BLaER1 (cell line): ENCODE data around the gene KIF16B.
"Not testable (repeated sequence)": the region's sequence is repeated elsewhere in the genome, so short reads cannot be mapped to it uniquely, and the experiment has no call there.

ENCODE experiments used
- H3K27ac ChIP-seq: shearing (Covaris generic); formaldehyde crosslinking; 2 replicates; pipeline ENCODE4 v1.8.1; 2022
- H3K27me3 ChIP-seq: shearing (Covaris generic); formaldehyde crosslinking; 2 replicates; pipeline ENCODE4 v1.8.1; 2022
- H3K36me3 ChIP-seq: shearing (Covaris generic); formaldehyde crosslinking; 2 replicates; pipeline ENCODE4 v1.8.1; 2022
- H3K4me1 ChIP-seq: shearing (Covaris generic); formaldehyde crosslinking; 2 replicates; pipeline ENCODE4 v1.8.1; 2022
- H3K4me2 ChIP-seq: shearing (Covaris generic); formaldehyde crosslinking; 2 replicates; pipeline ENCODE4 v1.8.1; 2022
- H3K4me3 ChIP-seq: shearing (Covaris generic); formaldehyde crosslinking; 2 replicates; pipeline ENCODE4 v1.8.1; 2022
- H3K9ac ChIP-seq: shearing (Covaris generic); formaldehyde crosslinking; 2 replicates; pipeline ENCODE4 v1.8.1; 2022
- H3K9me3 ChIP-seq: shearing (Covaris generic); formaldehyde crosslinking; 2 replicates; pipeline ENCODE4 v1.8.1; 2022
- H4K20me1 ChIP-seq: shearing (Covaris generic); formaldehyde crosslinking; 2 replicates; pipeline ENCODE4 v1.8.1; 2022
- Cebpa-rat ChIP-seq: shearing (Covaris generic); IDR thresholded peaks from 2 replicates; pipeline ENCODE4 v1.8.1; 2022

The KIF16B gene

GRCh38 chr20:16270314-16270931, 302.8 kb downstream of the KIF16B start:
- no peak for TF ChIP-seq Cebpa-rat
- no peaks in the 10 kb centered on the region for H4K20me1 ChIP-seq
- no peak overlapping the region for H3K9ac ChIP-seq
- peaks cover 47% of the 10 kb centered on the region for H3K9me3 ChIP-seq
- H3K4me1 ChIP-seq, result no peaks in the 10 kb centered on the region
- peaks cover 73% of the 10 kb centered on the region for H3K36me3 ChIP-seq
- no peak overlapping the region for H3K27ac ChIP-seq
- no peak overlapping the region for H3K4me3 ChIP-seq
- H3K27me3 ChIP-seq, result no peaks in the 10 kb centered on the region
- H3K4me2 ChIP-seq, result no peak overlapping the region

DNA sequence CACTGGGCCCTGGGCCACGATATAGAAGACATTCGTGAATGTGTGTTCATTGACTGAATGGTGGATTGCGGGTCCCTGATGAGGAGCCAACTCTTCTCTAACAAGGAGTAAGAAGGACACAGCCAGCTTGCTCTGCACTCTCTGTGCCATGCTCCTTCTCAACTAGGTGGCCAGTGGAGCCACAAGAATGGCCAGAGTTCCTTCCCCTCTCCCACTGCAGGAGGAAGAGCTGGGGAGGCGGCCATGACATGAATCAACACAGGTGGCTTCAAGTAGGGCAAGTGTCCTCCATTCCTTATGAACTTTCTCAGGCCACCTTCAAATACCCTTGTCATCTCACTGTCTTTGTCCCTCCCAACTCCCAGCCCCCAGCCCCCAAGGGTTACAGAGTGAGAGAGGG, 305.7 kb downstream of the KIF16B start:
- Histone ChIP-seq H3K9ac (no peak overlapping the region), H3K27ac (no peak overlapping the region), H4K20me1 (no peaks in the 10 kb centered on the region), H3K9me3 (peaks cover 48% of the 10 kb centered on the region), H3K4me1 (peaks cover 8% of the 10 kb centered on the region), H3K27me3 (no peaks in the 10 kb centered on the region), H3K36me3 (peaks cover 60% of the 10 kb centered on the region), H3K4me3 (no peak overlapping the region), H3K4me2 (no peak overlapping the region)
- TF ChIP-seq Cebpa-rat, result no peak

GRCh38 chr20:16265334-16265733, 307.9 kb downstream of the KIF16B start:
- Histone ChIP-seq H3K4me1 (peaks cover 8% of the 10 kb centered on the region), H4K20me1 (no peaks in the 10 kb centered on the region), H3K27ac (no peak overlapping the region), H3K4me2 (no peak overlapping the region), H3K4me3 (no peak overlapping the region), H3K9me3 (peaks cover 46% of the 10 kb centered on the region), H3K36me3 (peaks cover 43% of the 10 kb centered on the region), H3K27me3 (no peaks in the 10 kb centered on the region), H3K9ac (no peak overlapping the region)
- TF ChIP-seq Cebpa-rat, result no peak

- no peak overlapping the region for H3K4me3 ChIP-seq
- H3K27ac ChIP-seq, result peak overlapping the region; percentile 26; the same call in 1 of the 2 replicates
- peak overlapping the region; percentile 7; the same call in 1 of the 2 replicates for H3K4me2 ChIP-seq
- no peak overlapping the region for H3K9ac ChIP-seq
- H3K9me3 ChIP-seq, result peaks cover 38% of the 10 kb centered on the region
- H3K27me3 ChIP-seq, result no peaks in the 10 kb centered on the region
- H4K20me1 ChIP-seq, result no peaks in the 10 kb centered on the region
- H3K36me3 ChIP-seq, result peaks cover 37% of the 10 kb centered on the region
- H3K4me1 ChIP-seq, result peaks cover 8% of the 10 kb centered on the region
- TF ChIP-seq Cebpa-rat, result no peak
These were observed 309.7 kb downstream of the KIF16B start for GRCh38 chr20:16263582-16263981.

- Histone ChIP-seq H3K9ac (no peak overlapping the region), H3K4me1 (peaks cover 8% of the 10 kb centered on the region), H3K4me2 (no peak overlapping the region), H3K36me3 (peaks cover 27% of the 10 kb centered on the region), H4K20me1 (no peaks in the 10 kb centered on the region), H3K27ac (no peak overlapping the region), H3K9me3 (peaks cover 28% of the 10 kb centered on the region), H3K27me3 (no peaks in the 10 kb centered on the region), H3K4me3 (no peak overlapping the region)
- no peak for TF ChIP-seq Cebpa-rat
These were observed 310.7 kb downstream of the KIF16B start for GRCh38 chr20:16262594-16262993.

GRCh38 chr20:16261733-16262273, 311.4 kb downstream of the KIF16B start:
- no peaks in the 10 kb centered on the region for H3K27me3 ChIP-seq
- H3K36me3 ChIP-seq, result peaks cover 19% of the 10 kb centered on the region
- no peak overlapping the region for H3K4me2 ChIP-seq
- H3K4me3 ChIP-seq, result no peak overlapping the region
- peaks cover 8% of the 10 kb centered on the region for H3K4me1 ChIP-seq
- H4K20me1 ChIP-seq, result no peaks in the 10 kb centered on the region
- no peak overlapping the region for H3K9ac ChIP-seq
- TF ChIP-seq Cebpa-rat, result no peak
- peaks cover 20% of the 10 kb centered on the region for H3K9me3 ChIP-seq
- no peak overlapping the region for H3K27ac ChIP-seq

- Histone ChIP-seq H3K27me3 (no peaks in the 10 kb centered on the region), H3K4me2 (no peak overlapping the region), H3K4me1 (peaks cover 8% of the 10 kb centered on the region), H3K9ac (no peak overlapping the region), H3K27ac (no peak overlapping the region), H4K20me1 (no peaks in the 10 kb centered on the region), H3K9me3 (peaks cover 11% of the 10 kb centered on the region), H3K4me3 (no peak overlapping the region), H3K36me3 (peaks cover 11% of the 10 kb centered on the region)
- TF ChIP-seq Cebpa-rat, result no peak
These were observed 312.3 kb downstream of the KIF16B start for GRCh38 chr20:16260911-16261310.

GRCh38 chr20:16260133-16260532, 313.1 kb downstream of the KIF16B start:
- H3K36me3 ChIP-seq, H4K20me1 ChIP-seq, H3K27ac ChIP-seq, H3K4me3 ChIP-seq, H3K9me3 ChIP-seq, H3K27me3 ChIP-seq, H3K9ac ChIP-seq, H3K4me2 ChIP-seq, H3K4me1 ChIP-seq: not testable (repeated sequence)

DNA sequence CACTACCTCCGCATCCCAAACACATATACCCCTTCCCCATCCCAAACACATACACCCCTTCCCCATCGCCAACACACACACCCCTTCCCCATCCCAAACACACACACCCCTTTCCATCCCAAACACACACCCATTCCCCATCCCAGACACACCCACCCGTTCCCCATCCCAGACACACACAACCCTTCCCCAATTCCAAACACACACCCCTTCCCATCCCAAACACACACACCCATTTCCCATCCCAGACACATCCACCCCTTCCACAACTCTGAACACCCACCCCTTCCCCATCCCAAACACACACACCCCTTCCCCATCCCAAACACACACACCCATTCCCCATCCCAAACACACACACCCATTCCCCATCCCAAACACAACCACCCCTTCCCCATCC, 314.5 kb downstream of the KIF16B start:
- Histone ChIP-seq H3K36me3 (no peaks in the 10 kb centered on the region), H3K4me2 (no peak overlapping the region), H3K27me3 (no peaks in the 10 kb centered on the region), H4K20me1 (no peaks in the 10 kb centered on the region), H3K9me3 (no peaks in the 10 kb centered on the region), H3K4me1 (peaks cover 4% of the 10 kb centered on the region), H3K27ac (no peak overlapping the region), H3K4me3 (no peak overlapping the region), H3K9ac (no peak overlapping the region)
- TF ChIP-seq Cebpa-rat, result no peak

- no peaks in the 10 kb centered on the region for H4K20me1 ChIP-seq
- H3K27me3 ChIP-seq, result no peaks in the 10 kb centered on the region
- no peak overlapping the region for H3K4me2 ChIP-seq
- no peak for TF ChIP-seq Cebpa-rat
- H3K9me3 ChIP-seq, result no peaks in the 10 kb centered on the region
- H3K4me1 ChIP-seq, result no peaks in the 10 kb centered on the region
- no peaks in the 10 kb centered on the region for H3K36me3 ChIP-seq
- no peak overlapping the region for H3K4me3 ChIP-seq
- no peak overlapping the region for H3K9ac ChIP-seq
- no peak overlapping the region for H3K27ac ChIP-seq
These were observed 315.3 kb downstream of the KIF16B start for GRCh38 chr20:16257813-16258430.
